GM20000 (cell line): ENCODE measurements around the gene MAP7D2.
"Not testable (repeated sequence)": the region's sequence is repeated elsewhere in the genome, so short reads cannot be mapped to it uniquely, and the experiment has no call there.

Experiments
- DNase-seq: peaks from one replicate; pipeline ENCODE4 v3.0.0; 2012; ENCODE audit warnings: low spot score
- CTCF ChIP-seq: IDR thresholded peaks from 2 replicates; pipeline ENCODE4 v1.5.1; 2012; ENCODE audit warnings: mild to moderate bottlenecking, control low read depth; ENCODE audit errors: extremely low read depth, missing control alignments

Gene MAP7D2

GRCh38 chrX:20116577-20117240, at the start of gene MAP7D2:
TSS of gene MAP7D2 (minus strand) at chrX:20116907. CDS start at chrX:20116879, 28 bp downstream.
- DNase-seq = peak; percentile 16

GRCh38 chrX:20162516-20162915, 45.8 kb upstream of the MAP7D2 start:
- not testable (repeated sequence) for DNase-seq

More at GRCh38 chrX:20116577-20117240, at the start of gene MAP7D2:
- no peak for TF ChIP-seq CTCF

GRCh38 chrX:20159797-20160385, 43.2 kb upstream of the MAP7D2 start:
- DNase-seq = no peak
- no peak for TF ChIP-seq CTCF

GRCh38 chrX:20151689-20152088, 35.0 kb upstream of the MAP7D2 start:
- no peak for TF ChIP-seq CTCF
- DNase-seq = no peak

GRCh38 chrX:20149326-20149725, 32.6 kb upstream of the MAP7D2 start:
- no peak for TF ChIP-seq CTCF
- no peak for DNase-seq

- DNase-seq = no peak
- no peak for TF ChIP-seq CTCF
These were observed 30.9 kb upstream of the MAP7D2 start for GRCh38 chrX:20147561-20147960.

GRCh38 chrX:20144491-20144890, 27.8 kb upstream of the MAP7D2 start:
- no peak for DNase-seq
- TF ChIP-seq CTCF = no peak

GRCh38 chrX:20143561-20143960, 26.9 kb upstream of the MAP7D2 start:
- DNase-seq = no peak

More at GRCh38 chrX:20143561-20143960, 26.9 kb upstream of the MAP7D2 start:
- no peak for TF ChIP-seq CTCF
